Panc1 (cell line): ENCODE data around the gene CNPPD1. TPM values are rescaled to one million over a fixed set of nuclear protein-coding genes. Genes with fewer than 3 reads are reported as not detected.

Experiments
- ATAC-seq: fragments of 200-7000 bp; cut with Tn5 transposase; 2 replicates; pipeline ENCODE4 v1.9.1; 2020; ENCODE audit warnings: mild to moderate bottlenecking, moderate library complexity
- BruUV-seq: library from RNA; stranded (reverse); fragments of 400-500 nt; replicated peaks from 2 replicates; lab custom pipeline; 2021; lab: Mats Ljungman, UMichigan
- CTCF ChIA-PET: fragments of 300-600 bp; sonication (Branson Sonifier 250); formaldehyde crosslinking; loops from one replicate; lab custom pipeline; 2022; ENCODE audit warnings: antibody characterized with exemption; lab: Charles Lee
- POLR2A ChIA-PET: fragments of 300-600 bp; sonication (Branson Sonifier 250); formaldehyde crosslinking; loops from one replicate; lab custom pipeline; 2022; ENCODE audit warnings: antibody characterized with exemption; lab: Charles Lee
- DNase-seq: peaks from one replicate; pipeline ENCODE4 v3.0.0-alpha.2; 2010; ENCODE audit warnings: low read depth, low spot score
- H3K27ac ChIP-seq: 2 replicates; pipeline ENCODE4 v1.5.1; 2011; ENCODE audit warnings: mild to moderate bottlenecking, low read length, inconsistent platforms
- H3K27me3 ChIP-seq: fragments of 200-500 bp; sonication (Bioruptor generic); 2 replicates; pipeline ENCODE4 v1.6.0; 2014; ENCODE audit warnings: low read length, inconsistent platforms; ENCODE audit not compliant: control insufficient read depth, insufficient read depth
- H3K36me3 ChIP-seq: fragments of 200-500 bp; sonication (Bioruptor generic); 2 replicates; pipeline ENCODE4 v1.5.1; 2014; ENCODE audit warnings: inconsistent platforms, mild to moderate bottlenecking, low read length, moderate library complexity; ENCODE audit not compliant: control insufficient read depth, insufficient read depth
- H3K4me1 ChIP-seq: 2 replicates; pipeline ENCODE4 v1.5.1; 2011; ENCODE audit warnings: inconsistent platforms, mild to moderate bottlenecking, low read length, moderate library complexity; ENCODE audit not compliant: control insufficient read depth, insufficient read depth
- H3K4me3 ChIP-seq, 2 experiments: 2 replicates each; pipeline ENCODE4 v1.5.1; 2011 to 2012; ENCODE audit warnings: low read depth in 2 of 2, low read length in 2 of 2, mild to moderate bottlenecking in 2 of 2, inconsistent platforms in 1 of 2, moderate library complexity in 1 of 2
- H3K9me3 ChIP-seq: fragments of 200-500 bp; sonication (Bioruptor generic); 2 replicates; pipeline ENCODE4 v1.5.1; 2014; ENCODE audit warnings: low read depth, mild to moderate bottlenecking, inconsistent platforms, low read length, moderate library complexity; ENCODE audit not compliant: control insufficient read depth, insufficient read depth
- CTCF ChIP-seq: fragments of 450-650 bp; IDR thresholded peaks from 2 replicates; pipeline ENCODE4 v1.5.1; 2017; ENCODE audit warnings: mild to moderate bottlenecking
- POLR2AphosphoS5 ChIP-seq: IDR thresholded peaks from 2 replicates; pipeline ENCODE4 v1.6.1; 2012; ENCODE audit warnings: mild to moderate bottlenecking, low read depth, low read length, moderate library complexity
- REST ChIP-seq, 2 experiments: IDR thresholded peaks; 2 replicates each; pipeline ENCODE4 v1.6.1; 2011 to 2012; ENCODE audit warnings: low read depth in 2 of 2, control low read depth in 1 of 2, low read length in 1 of 2, mild to moderate bottlenecking in 1 of 2, moderate library complexity in 1 of 2; ENCODE audit not compliant: insufficient read depth in 1 of 2
- SIN3A ChIP-seq: IDR thresholded peaks from 2 replicates; pipeline ENCODE4 v1.6.1; 2012; ENCODE audit warnings: low read depth, mild to moderate bottlenecking, low read length, moderate library complexity, borderline replicate concordance; ENCODE audit not compliant: insufficient read depth
- TCF7L2 ChIP-seq: IDR thresholded peaks from 2 replicates; pipeline ENCODE4 v1.6.1; 2011; ENCODE audit warnings: mild to moderate bottlenecking, low read depth, low read length, inconsistent platforms
- in situ Hi-C: cut with HindIII; loops from 2 replicates; pipeline ENCODE4 v1.10.0; 2016; ENCODE audit warnings: low sequenced_read_pairs, low pct_unique_long_range_greater_than_20kb
- intact Hi-C: fragments of 100-400 bp; cut with micrococcal nuclease; formaldehyde crosslinking; loops from one replicate; pipeline ENCODE4 v1.10.0; 2022; ENCODE audit not compliant: unreplicated experiment
- total RNA-seq: library from RNA; stranded (reverse); gene quantifications from one replicate; pipeline ENCODE4 v1.2.1, GENCODE V29; 2021; ENCODE audit not compliant: unreplicated experiment

CNPPD1 gene
- total RNA-seq, 1 experiment from 2014 or later, result 55.7 TPM

DNA sequence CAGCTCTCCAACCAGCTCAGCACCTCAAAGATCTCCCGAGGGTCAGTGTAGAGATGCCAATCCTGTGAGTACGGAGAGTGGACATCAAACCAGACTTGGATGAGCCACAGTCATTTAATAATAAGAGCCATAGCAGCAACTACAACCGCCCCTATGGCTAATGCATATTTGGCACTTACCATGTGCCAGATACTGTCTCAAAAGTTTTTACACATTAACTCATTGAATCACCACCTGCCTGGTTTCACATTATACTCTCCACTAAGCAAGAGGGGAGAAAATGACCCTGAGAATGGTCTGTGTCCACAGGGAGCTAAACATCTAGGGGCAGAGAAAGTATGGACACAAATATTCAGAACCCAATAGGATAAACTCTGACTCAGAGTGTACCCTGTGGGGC is 2.6 kb downstream of the CNPPD1 start:
- no peaks in the 10 kb centered on the region; the same call in 1 of the 2 replicates for H3K36me3 ChIP-seq

GRCh38 chr2:219173176-219173575 is 3.5 kb downstream of the CNPPD1 start:
- no peaks in the 10 kb centered on the region for H3K9me3 ChIP-seq
- H3K4me1 ChIP-seq, result no peaks in the 10 kb centered on the region
- no peak overlapping the region for H3K4me3 ChIP-seq
- DNase-seq (no peak), ATAC-seq (no peak)
- POLR2A ChIA-PET, result no interaction called here
- TF ChIP-seq SIN3A (no peak), REST (IDR thresholded peaks at IDR 0.05; ENCODE audit: insufficient read depth in 1 of 2, low read depth in 2 of 2, low read length in 1 of 2) (no peak), TCF7L2 (no peak), POLR2AphosphoS5 (no peak), CTCF (no peak)
- in situ Hi-C loops (no loop called here), intact Hi-C loops (no loop called here)
- no TSS peak for BruUV-seq
- H3K36me3 ChIP-seq, result no peaks in the 10 kb centered on the region; the same call in 1 of the 2 replicates
- no peaks in the 10 kb centered on the region for H3K27me3 ChIP-seq
- H3K27ac ChIP-seq, result no peak overlapping the region
- CTCF ChIA-PET, result no interaction called here

More for the DNA sequence above, 2.6 kb downstream of the CNPPD1 start:
- CTCF ChIA-PET, result no interaction called here
- POLR2A ChIA-PET, result no interaction called here
- Histone ChIP-seq H3K9me3 (no peaks in the 10 kb centered on the region), H3K4me1 (peaks cover 4% of the 10 kb centered on the region; the same call in 1 of the 2 replicates), H3K27me3 (no peaks in the 10 kb centered on the region), H3K27ac (no peak overlapping the region), H3K4me3 (no peak overlapping the region)
- intact Hi-C loops, result no loop called here
- no TSS peak for BruUV-seq
- TF ChIP-seq REST (IDR thresholded peaks at IDR 0.05; ENCODE audit: insufficient read depth in 1 of 2, low read depth in 2 of 2, low read length in 1 of 2) (no peak), CTCF (no peak)
- in situ Hi-C loops, result no loop called here
- ATAC-seq (no peak), DNase-seq (no peak)
